ENCODE data around the gene ENG. TPM values are rescaled to one million over a fixed set of nuclear protein-coding genes. Genes with fewer than 3 reads are reported as not detected.

The ENG gene
- total RNA-seq, 2 experiments from 2014 or later: 10.5 to 11.6 TPM

DNA sequence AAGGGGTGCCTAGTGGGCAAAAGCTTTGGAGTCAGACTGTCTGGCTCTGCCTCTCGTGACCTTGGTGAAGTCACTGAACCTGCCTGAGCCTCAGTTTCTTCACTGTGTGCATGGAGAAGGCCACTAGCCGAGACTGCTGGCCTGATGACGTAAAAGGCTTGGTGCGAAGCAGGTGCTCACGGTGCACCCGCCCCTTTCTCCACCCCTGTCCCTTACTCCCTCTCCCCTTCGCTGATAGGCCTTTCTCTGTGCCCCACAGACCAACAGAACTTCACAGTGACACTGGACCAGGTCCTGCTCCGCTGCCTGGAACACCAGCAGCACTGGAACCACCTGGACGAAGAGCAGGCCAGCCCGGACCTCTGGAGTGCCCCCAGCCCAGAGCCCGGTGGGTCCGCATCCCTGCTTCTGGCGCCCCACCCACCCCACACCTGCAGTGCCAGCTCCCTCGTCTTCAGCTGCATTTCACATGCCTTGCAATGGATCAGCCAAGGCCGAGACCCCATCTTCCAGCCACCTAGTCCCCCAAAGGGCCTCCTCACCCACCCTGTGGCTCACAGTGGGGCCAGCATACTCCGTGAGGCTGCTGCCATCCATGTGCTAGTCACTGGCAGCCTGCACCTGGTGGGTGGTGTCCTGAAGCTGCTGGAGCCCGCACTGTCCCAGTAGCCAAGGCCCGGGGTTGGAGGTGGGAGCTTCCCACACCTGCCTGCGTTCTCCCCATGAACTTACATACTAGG, 41.4 kb downstream of the ENG start:
- intact Hi-C loops (cut with micrococcal nuclease): no loop called here
- no peaks in the 10 kb centered on the region for H3K4me1 Mint-ChIP-seq (ENCODE audit: low read depth)
- H3K4me3 Mint-ChIP-seq: no peak overlapping the region
- H3K27me3 Mint-ChIP-seq (ENCODE audit: low read depth): no peaks in the 10 kb centered on the region
- H3K9me3 Mint-ChIP-seq: no peaks in the 10 kb centered on the region
- DNase-seq: no peak
- peaks cover 17% of the 10 kb centered on the region for H3K36me3 Mint-ChIP-seq (ENCODE audit: low read depth)
- no peak overlapping the region for H3K27ac Mint-ChIP-seq
- CTCF ChIA-PET: no interaction called here

GRCh38 chr9:127812011-127812410, 42.4 kb downstream of the ENG start:
- CTCF ChIA-PET: interaction anchor here (0.9 to 1.0 kb wide), 2 partner anchors 13 to 77 kb away, joined by 3 to 4 read pairs; partner anchors contain the start of gene TOR2A
- Mint-ChIP-seq H3K27ac (peak overlapping the region; percentile 59), H3K36me3 (ENCODE audit: low read depth) (peaks cover 15% of the 10 kb centered on the region), H3K27me3 (ENCODE audit: low read depth) (no peaks in the 10 kb centered on the region), H3K4me1 (ENCODE audit: low read depth) (no peaks in the 10 kb centered on the region), H3K9me3 (no peaks in the 10 kb centered on the region), H3K4me3 (no peak overlapping the region)
- intact Hi-C loops (cut with micrococcal nuclease): no loop called here
- DNase-seq: no peak

DNA sequence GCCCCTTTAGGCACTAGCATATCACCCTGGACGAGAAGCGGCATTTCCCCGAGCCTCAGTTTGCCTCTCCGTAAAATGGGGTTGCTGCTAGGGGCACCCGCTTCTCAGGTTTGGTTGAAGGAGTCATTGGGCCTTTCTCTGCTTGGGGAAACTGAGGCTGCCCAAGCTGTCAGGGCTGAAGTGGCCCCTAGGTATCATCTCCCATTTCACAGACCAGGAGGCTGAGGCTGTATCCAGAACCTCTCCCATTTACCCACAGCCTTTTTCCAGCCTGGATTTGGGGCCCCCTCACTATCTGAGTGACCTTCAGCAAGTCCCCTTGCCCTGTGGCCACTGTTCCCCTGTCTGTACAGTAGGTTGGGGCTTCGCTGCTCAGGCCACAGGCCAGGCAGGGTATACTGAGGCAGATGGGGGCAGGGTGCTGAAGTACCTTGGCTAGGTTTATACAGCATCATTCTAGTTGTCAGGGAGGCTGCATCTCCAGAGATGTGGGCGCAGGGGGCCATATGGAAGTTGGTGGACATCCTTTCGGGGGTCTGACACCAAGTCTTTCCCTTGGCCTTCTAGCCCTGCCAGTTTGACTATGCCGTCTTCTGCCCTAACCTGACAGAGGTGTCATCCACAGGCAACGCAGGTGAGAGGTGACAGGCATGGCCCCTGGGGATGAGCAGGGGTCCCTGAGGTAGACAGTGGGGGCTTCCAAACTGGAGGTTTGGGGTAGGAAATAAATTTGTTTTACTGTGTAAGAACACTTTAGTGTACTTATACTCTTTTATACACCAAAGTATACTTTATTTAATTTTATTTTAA, 43.9 kb downstream of the ENG start:
- Mint-ChIP-seq H3K4me3 (no peak overlapping the region), H3K9me3 (no peaks in the 10 kb centered on the region), H3K27ac (no peak overlapping the region), H3K27me3 (ENCODE audit: low read depth) (no peaks in the 10 kb centered on the region), H3K4me1 (ENCODE audit: low read depth) (peaks cover 2% of the 10 kb centered on the region), H3K36me3 (ENCODE audit: low read depth) (peaks cover 19% of the 10 kb centered on the region)
- intact Hi-C loops (cut with micrococcal nuclease): no loop called here
- CTCF ChIA-PET: no interaction called here
- DNase-seq: no peak

- H3K4me1 Mint-ChIP-seq (ENCODE audit: low read depth): peaks cover 2% of the 10 kb centered on the region
- H3K36me3 Mint-ChIP-seq (ENCODE audit: low read depth): peaks cover 19% of the 10 kb centered on the region
- no peaks in the 10 kb centered on the region for H3K9me3 Mint-ChIP-seq
- H3K27me3 Mint-ChIP-seq (ENCODE audit: low read depth): no peaks in the 10 kb centered on the region
- DNase-seq: no peak
- H3K27ac Mint-ChIP-seq: no peak overlapping the region
- CTCF ChIA-PET: interaction anchor here (1.5 kb wide), 1 partner anchor 29 kb away, joined by 3 read pairs; no protein-coding TSS in a partner anchor
- H3K4me3 Mint-ChIP-seq: no peak overlapping the region
- intact Hi-C loops (cut with micrococcal nuclease): no loop called here
These were observed 44.7 kb downstream of the ENG start for GRCh38 chr9:127809540-127810377.

DNA sequence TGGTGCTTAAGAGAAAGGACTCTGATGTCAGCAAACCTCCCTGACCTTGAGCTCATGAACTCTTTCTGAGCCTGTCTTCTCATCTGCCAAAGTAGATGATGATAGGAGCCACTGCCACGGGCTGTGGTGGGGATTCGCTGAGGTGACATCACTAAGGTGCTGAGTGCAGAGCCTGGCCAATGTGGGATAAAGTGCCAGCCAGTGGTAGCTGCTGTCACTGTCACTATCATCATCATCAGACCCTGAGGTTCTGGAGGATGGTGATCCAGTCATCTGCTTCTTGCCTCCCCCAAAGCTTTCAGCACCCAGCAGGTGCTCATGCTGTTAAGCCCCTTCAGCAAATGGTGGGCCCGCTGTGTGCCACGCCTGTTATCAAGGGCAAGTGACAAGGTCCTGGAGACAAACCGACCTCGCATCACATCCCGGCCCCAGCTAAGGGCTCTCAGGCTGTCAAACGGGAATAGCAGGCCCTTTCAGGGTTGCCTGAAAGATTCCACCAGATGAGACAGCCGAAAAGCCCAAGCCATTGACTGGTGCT, 45.4 kb downstream of the ENG start:
- CTCF ChIA-PET: interaction anchor here (1.2 to 1.5 kb wide), 2 partner anchors 29 to 61 kb away, joined by 3 read pairs; no protein-coding TSS in a partner anchor
- intact Hi-C loops (cut with micrococcal nuclease): no loop called here
- Mint-ChIP-seq H3K9me3 (no peaks in the 10 kb centered on the region), H3K27me3 (ENCODE audit: low read depth) (no peaks in the 10 kb centered on the region), H3K36me3 (ENCODE audit: low read depth) (peaks cover 16% of the 10 kb centered on the region), H3K4me3 (no peak overlapping the region), H3K4me1 (ENCODE audit: low read depth) (peaks cover 9% of the 10 kb centered on the region), H3K27ac (no peak overlapping the region)
- no peak for DNase-seq

- H3K4me1 Mint-ChIP-seq (ENCODE audit: low read depth): peaks cover 14% of the 10 kb centered on the region
- H3K4me3 Mint-ChIP-seq: no peak overlapping the region
- H3K9me3 Mint-ChIP-seq: no peaks in the 10 kb centered on the region
- no peak for DNase-seq
- peaks cover 16% of the 10 kb centered on the region for H3K36me3 Mint-ChIP-seq (ENCODE audit: low read depth)
- H3K27me3 Mint-ChIP-seq (ENCODE audit: low read depth): no peaks in the 10 kb centered on the region
- CTCF ChIA-PET: interaction anchor here (1.2 to 1.5 kb wide), 2 partner anchors 30 to 61 kb away, joined by 3 read pairs; no protein-coding TSS in a partner anchor
- intact Hi-C loops (cut with micrococcal nuclease): no loop called here
- H3K27ac Mint-ChIP-seq: no peak overlapping the region
These were observed 46.0 kb downstream of the ENG start for GRCh38 chr9:127808347-127809001.

DNA sequence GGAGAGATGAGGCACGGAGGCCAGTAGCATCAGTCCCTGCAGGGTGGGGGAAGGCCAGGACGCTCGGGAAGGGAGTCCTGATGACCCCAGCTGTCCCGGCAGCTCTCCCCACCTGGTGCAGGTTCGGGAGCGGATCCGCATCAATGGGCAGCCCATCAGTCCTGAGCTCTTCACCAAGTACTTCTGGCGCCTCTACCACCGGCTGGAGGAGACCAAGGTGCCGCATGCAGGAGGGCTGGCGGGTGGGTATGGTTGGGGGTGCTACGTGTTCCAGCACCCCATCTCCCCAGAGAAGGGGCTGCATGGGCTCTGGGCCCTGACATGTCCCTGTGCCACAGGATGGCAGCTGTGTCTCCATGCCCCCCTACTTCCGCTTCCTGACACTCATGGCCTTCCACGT, 47.6 kb downstream of the ENG start:
- H3K36me3 Mint-ChIP-seq (ENCODE audit: low read depth): peaks cover 19% of the 10 kb centered on the region
- peaks cover 22% of the 10 kb centered on the region for H3K4me1 Mint-ChIP-seq (ENCODE audit: low read depth)
- H3K27ac Mint-ChIP-seq: no peak overlapping the region
- H3K4me3 Mint-ChIP-seq: no peak overlapping the region
- CTCF ChIA-PET: no interaction called here
- intact Hi-C loops (cut with micrococcal nuclease): no loop called here
- no peak for DNase-seq
- H3K9me3 Mint-ChIP-seq: no peaks in the 10 kb centered on the region
- H3K27me3 Mint-ChIP-seq (ENCODE audit: low read depth): no peaks in the 10 kb centered on the region

DNA sequence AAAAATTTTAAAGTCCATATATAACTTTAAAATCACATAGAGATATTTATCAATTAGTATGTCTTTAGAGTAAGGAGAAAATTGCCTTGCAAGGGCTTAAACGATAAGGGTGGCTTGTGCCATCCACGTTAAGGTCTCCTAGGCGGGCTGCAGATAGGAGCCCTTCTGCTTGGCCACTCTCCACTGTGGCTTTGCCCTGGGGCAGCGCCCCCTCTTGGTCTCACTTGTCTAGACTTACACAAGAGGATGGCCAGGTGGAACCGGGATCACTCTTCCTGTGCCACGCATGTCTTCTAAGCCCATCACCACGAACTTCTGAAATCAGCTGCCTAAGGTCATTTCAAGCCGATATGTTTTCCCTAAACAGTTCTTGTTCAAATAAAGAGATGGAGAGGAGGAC, 48.8 kb downstream of the ENG start:
- CTCF ChIA-PET: interaction anchor here (0.7 to 2.5 kb wide), 4 partner anchors 8 to 310 kb away, joined by 3 to 8 read pairs (median 7); partner anchors contain the start of gene TOR2A
- peaks cover 17% of the 10 kb centered on the region for H3K36me3 Mint-ChIP-seq (ENCODE audit: low read depth)
- intact Hi-C loops (cut with micrococcal nuclease): no loop called here
- no peaks in the 10 kb centered on the region for H3K9me3 Mint-ChIP-seq
- H3K4me1 Mint-ChIP-seq (ENCODE audit: low read depth): peaks cover 29% of the 10 kb centered on the region
- H3K27ac Mint-ChIP-seq: no peak overlapping the region
- peak; percentile 52 for DNase-seq
- no peak overlapping the region for H3K4me3 Mint-ChIP-seq
- H3K27me3 Mint-ChIP-seq (ENCODE audit: low read depth): no peaks in the 10 kb centered on the region

DNA sequence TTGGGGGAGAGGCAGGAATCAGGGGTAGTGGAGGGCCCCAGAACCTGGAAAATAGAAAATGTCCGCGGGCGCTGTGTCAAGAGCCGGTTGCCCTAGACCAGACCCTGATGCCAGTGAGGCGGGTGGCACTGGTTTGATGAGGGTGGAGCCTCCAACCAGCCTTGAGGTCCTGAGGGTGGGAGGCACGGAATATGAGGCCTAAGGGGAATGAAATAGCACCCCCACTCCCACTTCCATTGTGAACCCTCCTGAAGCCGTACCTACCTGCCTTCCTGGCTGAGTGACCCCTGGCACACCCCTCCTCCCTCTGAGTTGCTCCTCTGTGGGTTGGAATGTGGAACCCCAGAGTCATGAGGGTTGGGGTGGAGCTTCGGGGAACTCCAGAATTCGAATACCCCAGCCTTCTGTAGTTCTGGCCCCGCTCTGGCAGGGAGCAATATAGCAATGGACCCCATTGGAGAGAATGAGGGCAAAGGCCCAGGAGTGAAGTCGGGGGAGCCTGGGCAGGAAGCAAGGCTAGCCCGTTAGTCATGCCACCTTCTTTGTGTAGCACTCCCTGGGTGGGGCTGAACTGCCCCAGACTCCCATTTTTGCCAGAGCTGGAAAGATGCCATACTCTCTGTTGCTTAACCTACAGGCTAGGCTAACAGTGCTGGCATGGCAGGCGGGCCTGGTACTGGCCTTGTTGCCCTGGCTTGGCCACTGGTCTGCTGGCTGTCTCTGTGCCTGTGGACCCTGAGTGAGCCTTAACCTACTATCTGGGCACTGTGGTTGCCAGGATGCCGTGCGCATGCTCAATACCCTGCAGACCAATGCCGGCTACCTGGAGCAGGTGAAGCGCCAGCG, 50.7 kb downstream of the ENG start:
- H3K27ac Mint-ChIP-seq: peak overlapping the region; percentile 84
- H3K27me3 Mint-ChIP-seq (ENCODE audit: low read depth): no peaks in the 10 kb centered on the region
- H3K4me1 Mint-ChIP-seq (ENCODE audit: low read depth): peaks cover 29% of the 10 kb centered on the region
- intact Hi-C loops (cut with micrococcal nuclease): loop anchor here (2.0 to 5.0 kb wide), 2 partner anchors 64 to 113 kb away; partner anchors contain the start of gene ST6GALNAC4
- peak overlapping the region; percentile 96 for H3K4me3 Mint-ChIP-seq
- no peaks in the 10 kb centered on the region for H3K9me3 Mint-ChIP-seq
- H3K36me3 Mint-ChIP-seq (ENCODE audit: low read depth): peaks cover 11% of the 10 kb centered on the region
- no peak for DNase-seq
- CTCF ChIA-PET: interaction anchor here (2.5 kb wide), 1 partner anchor 69 kb away, joined by 8 read pairs; the partner anchor contains the start of gene TOR2A

GRCh38 chr9:127802576-127803443, 51.6 kb downstream of the ENG start, which contains the start of gene FPGS:
FPGS (plus strand) TSS chr9:127802882; CDS start chr9:127802925, 43 bp downstream.
- peak within 1 kb of the TSS; percentile 84 for H3K27ac Mint-ChIP-seq
- peak within 1 kb of the TSS; percentile 96 for H3K4me3 Mint-ChIP-seq
- intact Hi-C loops (cut with micrococcal nuclease): loop anchor here (1.0 to 5.0 kb wide), 6 partner anchors 18 to 357 kb away; partner anchors contain the start of genes BBLN, ST6GALNAC4 and TOR2A
- peaks cover 11% of the 10 kb centered on the region for H3K36me3 Mint-ChIP-seq (ENCODE audit: low read depth)
- no peaks in the 10 kb centered on the region for H3K27me3 Mint-ChIP-seq (ENCODE audit: low read depth)
- peaks cover 29% of the 10 kb centered on the region for H3K4me1 Mint-ChIP-seq (ENCODE audit: low read depth)
- DNase-seq: peak; percentile 92
- H3K9me3 Mint-ChIP-seq: no peaks in the 10 kb centered on the region
- CTCF ChIA-PET: no interaction called here
